GM18909 (cell line): ENCODE measurements around the gene COG2.
"Not testable (repeated sequence)": the region's sequence is repeated elsewhere in the genome, so short reads cannot be mapped to it uniquely, and the experiment has no call there.

Experiments
- ATAC-seq: cut with Tn5 transposase; IDR thresholded peaks from one replicate; pipeline ENCODE4 v1.9.1; 2021; ENCODE audit warnings: mild to moderate bottlenecking; ENCODE audit not compliant: unreplicated experiment, poor library complexity

The COG2 gene

GRCh38 chr1:230711245-230711644 lies 69.0 kb downstream of the COG2 start:
- no peak for ATAC-seq

- no peak for ATAC-seq
Measured at GRCh38 chr1:230712470-230712942, 70.2 kb downstream of the COG2 start.

- no peak for ATAC-seq
Measured at GRCh38 chr1:230713138-230713537, 70.9 kb downstream of the COG2 start.

DNA sequence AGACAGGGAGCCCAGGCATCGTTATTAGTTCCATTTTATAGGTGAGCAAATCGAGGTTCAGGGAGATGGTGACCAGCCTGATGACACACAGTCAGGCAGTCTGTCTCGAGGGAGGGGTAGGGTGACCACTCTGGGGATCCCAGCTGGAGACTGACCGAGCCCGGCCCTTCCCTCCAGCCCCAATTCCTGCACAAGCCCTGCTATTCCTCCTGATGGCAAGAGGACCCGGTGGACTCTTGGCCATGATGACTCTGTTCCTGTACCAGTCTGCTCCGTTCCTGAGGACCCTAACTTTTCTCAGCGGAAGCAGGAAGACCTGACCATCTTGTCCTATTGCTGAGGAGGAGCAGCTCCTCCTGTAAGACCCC lies 71.2 kb downstream of the COG2 start:
- ATAC-seq, result no peak

- no peak for ATAC-seq
Measured at GRCh38 chr1:230713915-230714764, 71.9 kb downstream of the COG2 start, which contains the start of gene AGT. Gene AGT (minus strand): TSS chr1:230714122. CDS start chr1:230710823, 3,299 bp downstream.

DNA sequence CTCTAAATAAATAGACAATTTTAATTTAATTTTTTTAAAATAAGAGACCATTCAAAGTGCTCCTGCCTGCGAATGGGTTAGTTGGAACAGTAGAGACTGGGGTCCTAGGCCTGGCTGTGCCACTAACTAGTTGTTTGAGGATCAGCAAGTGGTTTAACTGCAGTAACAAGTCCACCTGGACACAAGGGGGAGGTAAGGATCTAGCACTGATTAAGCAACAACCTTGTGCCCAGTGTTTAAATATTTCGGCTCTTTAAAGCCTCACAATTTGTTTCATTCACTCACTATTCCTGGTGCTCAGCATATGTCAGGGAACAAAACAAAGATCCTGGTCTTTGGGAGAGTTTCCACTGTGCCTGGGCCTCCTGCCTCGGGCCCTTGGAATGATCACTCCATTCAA lies 73.2 kb downstream of the COG2 start:
- no peak for ATAC-seq

- not testable (repeated sequence) for ATAC-seq
Measured at GRCh38 chr1:230716453-230716852, 74.2 kb downstream of the COG2 start.

GRCh38 chr1:230717251-230717650 lies 75.0 kb downstream of the COG2 start:
- no peak for ATAC-seq

DNA sequence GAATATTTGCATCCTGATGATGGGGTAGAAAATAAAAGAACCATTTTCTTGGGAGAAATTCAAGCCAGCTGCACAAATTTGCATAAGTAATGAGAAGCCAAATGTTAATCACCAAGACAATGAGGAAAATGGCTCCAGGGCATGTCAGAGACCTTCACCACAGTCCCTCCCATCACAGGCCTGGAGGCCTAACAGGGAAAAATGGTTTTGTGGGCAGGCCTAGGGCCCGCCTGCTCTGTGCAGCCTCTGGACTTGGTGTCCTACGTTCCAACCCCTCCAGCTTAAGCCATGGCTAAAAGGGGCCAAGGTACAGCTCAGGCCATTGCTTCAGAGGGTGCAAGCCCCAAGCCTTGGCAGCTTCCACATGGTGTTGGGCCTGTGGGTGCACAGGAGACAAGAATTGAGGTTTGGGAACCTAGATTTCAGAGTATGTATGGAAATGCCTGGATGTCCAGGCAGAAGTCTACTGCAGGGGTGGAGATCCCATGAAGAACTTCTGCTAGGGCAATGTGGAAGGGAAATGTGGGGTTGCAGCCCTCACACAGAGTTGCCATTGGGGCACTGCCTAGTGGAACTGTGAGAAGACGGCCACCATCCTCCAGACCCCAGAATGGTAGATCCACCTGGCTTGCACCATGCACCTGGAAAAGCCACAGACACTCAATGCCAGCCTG lies 79.7 kb downstream of the COG2 start:
- ATAC-seq, result not testable (repeated sequence)

DNA sequence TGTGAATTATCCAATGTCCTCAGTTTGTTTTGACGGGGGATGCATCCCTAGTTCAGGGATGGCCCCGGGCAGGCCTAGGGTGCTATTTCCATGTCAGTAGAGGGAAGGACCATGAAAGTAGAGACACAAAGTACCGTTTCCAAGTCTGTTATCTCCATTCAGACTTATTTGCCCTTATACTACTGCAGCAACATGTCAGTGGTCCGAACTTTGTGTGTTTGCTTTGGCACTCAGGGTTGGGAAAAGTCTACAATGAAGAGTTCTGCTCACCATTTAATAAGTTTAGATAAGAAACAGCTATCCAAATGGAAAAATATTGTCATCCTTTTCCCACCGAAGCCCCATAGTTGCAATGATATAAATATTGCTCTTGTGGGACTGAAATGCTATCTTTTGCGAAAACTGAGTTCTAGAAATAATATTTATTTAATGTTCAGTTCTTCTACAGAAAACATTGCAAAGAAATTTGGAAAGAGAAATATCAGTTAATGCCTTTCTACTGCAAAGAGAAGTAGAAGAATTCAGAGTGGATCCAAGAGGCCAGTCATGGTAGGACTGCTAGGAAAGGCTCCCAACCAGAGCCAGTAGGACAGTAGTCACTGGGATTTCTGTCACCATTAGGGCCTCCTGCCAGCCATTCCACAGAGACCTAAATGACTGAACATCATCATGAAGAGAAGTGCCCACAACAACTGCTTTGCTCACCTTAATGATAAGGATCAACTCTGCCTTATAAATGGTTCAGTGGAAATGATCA lies 83.2 kb downstream of the COG2 start:
- ATAC-seq, result no peak

- ATAC-seq, result no peak
Measured at GRCh38 chr1:230728710-230729392, 86.6 kb downstream of the COG2 start.

GRCh38 chr1:230730977-230731376 lies 88.7 kb downstream of the COG2 start:
- no peak for ATAC-seq

- ATAC-seq, result no peak
Measured at GRCh38 chr1:230735447-230735846, 93.2 kb downstream of the COG2 start.

GRCh38 chr1:230737622-230738262 lies 95.5 kb downstream of the COG2 start:
- no peak for ATAC-seq

- ATAC-seq, result no peak
Measured at GRCh38 chr1:230739564-230740290, 97.4 kb downstream of the COG2 start.
